Uterus (tissue), 2 donors: ENCODE data around the gene MAPK9.

Source experiments
- CTCF ChIP-seq, 4 experiments: fragments of 200-600 bp in 2 of 4; fragments of 450-650 bp in 2 of 4; sonication (generic) in 2 of 4; IDR thresholded peaks; one replicate each; pipeline ENCODE4 v1.5.1; 2016 to 2019; ENCODE audit warnings: antibody characterized with exemption in 4 of 4, mild to moderate bottlenecking in 2 of 4, moderate library complexity in 1 of 4
- POLR2A ChIP-seq, 2 donors: fragments of 450-650 bp; IDR thresholded peaks; one replicate each; pipeline ENCODE4 v1.6.1; 2016; ENCODE audit warnings: antibody characterized with exemption in 2 of 2, mild to moderate bottlenecking in 1 of 2, moderate library complexity in 1 of 2

GRCh38 chr5:180233729-180234128, 58.2 kb downstream of the MAPK9 start:
- no peak for TF ChIP-seq POLR2A (IDR thresholded peaks at IDR 0.05)
- no peak for TF ChIP-seq CTCF (IDR thresholded peaks at IDR 0.05)
